ENCODE data around the gene PTPRT.

- TF ChIP-seq CTCF (IDR thresholded peaks at IDR 0.05) (no peak), POLR2A (IDR thresholded peaks at IDR 0.05) (no peak), EP300 (IDR thresholded peaks at IDR 0.05) (no peak)
Measured at GRCh38 chr20:42906120-42906519, 283.6 kb downstream of the PTPRT start.

Data from ovary (tissue), 3 donors.